ENCODE results near the gene TACO1. TPM values are rescaled to one million over a fixed set of nuclear protein-coding genes. Genes with fewer than 3 reads are reported as not detected.

Gene TACO1
- total RNA-seq, 2 donors from 2014 or later: 34.1 to 51.6 TPM

- TF ChIP-seq CTCF (IDR thresholded peaks at IDR 0.05): no peak
- Histone ChIP-seq H3K9me3 (no peaks in the 10 kb centered on the region), H3K9ac (ENCODE audit: low read depth in 2 of 2, low read length in 2 of 2) (no peak overlapping the region), H3K27me3 (no peaks in the 10 kb centered on the region), H3K4me1 (no peaks in the 10 kb centered on the region), H3K4me3 (no peak overlapping the region), H3K36me3 (no peaks in the 10 kb centered on the region), H3K27ac (no peak overlapping the region)
- DNase-seq: no peak
- intact Hi-C loops (cut with DNase I): no loop called here
These were observed 28.9 kb upstream of the TACO1 start for GRCh38 chr17:63571632-63572310.

- H3K4me3 ChIP-seq: no peak overlapping the region
- intact Hi-C loops (cut with DNase I): no loop called here
- DNase-seq: no peak
- no peaks in the 10 kb centered on the region for H3K36me3 ChIP-seq
- no peaks in the 10 kb centered on the region for H3K27me3 ChIP-seq
- no peak overlapping the region for H3K27ac ChIP-seq
- H3K4me1 ChIP-seq: no peaks in the 10 kb centered on the region
- H3K9me3 ChIP-seq: no peaks in the 10 kb centered on the region
- H3K9ac ChIP-seq (ENCODE audit: low read depth in 2 of 2, low read length in 2 of 2): no peak overlapping the region
- TF ChIP-seq CTCF (IDR thresholded peaks at IDR 0.05): no peak
These were observed 27.1 kb upstream of the TACO1 start for GRCh38 chr17:63573634-63574033.

GRCh38 chr17:63578027-63578768 is 22.5 kb upstream of the TACO1 start:
- intact Hi-C loops (cut with DNase I): no loop called here
- H3K4me3 ChIP-seq: no peak overlapping the region

GRCh38 chr17:63578769-63579111 is 22.0 kb upstream of the TACO1 start:
- Histone ChIP-seq H3K27me3 (no peaks in the 10 kb centered on the region), H3K4me3 (no peak overlapping the region), H3K27ac (no peak overlapping the region), H3K36me3 (peaks cover 9% of the 10 kb centered on the region), H3K4me1 (no peaks in the 10 kb centered on the region), H3K9ac (ENCODE audit: low read depth in 2 of 2, low read length in 2 of 2) (no peak overlapping the region), H3K9me3 (no peaks in the 10 kb centered on the region)
- no peak for DNase-seq
- intact Hi-C loops (cut with DNase I): no loop called here
- no peak for TF ChIP-seq CTCF (IDR thresholded peaks at IDR 0.05)

More at GRCh38 chr17:63578027-63578768, 22.5 kb upstream of the TACO1 start:
- Histone ChIP-seq H3K36me3 (peaks cover 9% of the 10 kb centered on the region), H3K9ac (ENCODE audit: low read depth in 2 of 2, low read length in 2 of 2) (no peak overlapping the region), H3K27ac (no peak overlapping the region), H3K9me3 (no peaks in the 10 kb centered on the region), H3K27me3 (no peaks in the 10 kb centered on the region), H3K4me1 (no peaks in the 10 kb centered on the region)
- no peak for DNase-seq
- no peak for TF ChIP-seq CTCF (IDR thresholded peaks at IDR 0.05)

GRCh38 chr17:63579633-63580032 is 21.1 kb upstream of the TACO1 start:
- Histone ChIP-seq H3K27ac (no peak overlapping the region), H3K9ac (ENCODE audit: low read depth in 2 of 2, low read length in 2 of 2) (no peak overlapping the region), H3K9me3 (no peaks in the 10 kb centered on the region), H3K4me1 (no peaks in the 10 kb centered on the region), H3K36me3 (peaks cover 9% of the 10 kb centered on the region), H3K27me3 (no peaks in the 10 kb centered on the region), H3K4me3 (no peak overlapping the region)
- TF ChIP-seq CTCF (IDR thresholded peaks at IDR 0.05): no peak
- intact Hi-C loops (cut with DNase I): no loop called here
- no peak for DNase-seq
